EH (cell line): ENCODE data around the gene TENM3.

Source experiments
- DNase-seq: peaks from one replicate; pipeline ENCODE4 v3.0.0-alpha.2; 2015; ENCODE audit warnings: low read depth

The TENM3 gene

GRCh38 chr4:182684796-182685195, 441.6 kb downstream of the TENM3 start:
- DNase-seq: peak; percentile 33

- no peak for DNase-seq
Measured at GRCh38 chr4:182688081-182688480, 444.9 kb downstream of the TENM3 start.

- DNase-seq: no peak
Measured at GRCh38 chr4:182694551-182694950, 451.3 kb downstream of the TENM3 start.

GRCh38 chr4:182695009-182695408, 451.8 kb downstream of the TENM3 start:
- DNase-seq: no peak

- peak; percentile 14 for DNase-seq
Measured at GRCh38 chr4:182695842-182696241, 452.6 kb downstream of the TENM3 start.

GRCh38 chr4:182697094-182697493, 453.9 kb downstream of the TENM3 start:
- DNase-seq: no peak

- no peak for DNase-seq
Measured at GRCh38 chr4:182698212-182698611, 455.0 kb downstream of the TENM3 start.

- no peak for DNase-seq
Measured at GRCh38 chr4:182699201-182699600, 456.0 kb downstream of the TENM3 start.

GRCh38 chr4:182699795-182700194, 456.6 kb downstream of the TENM3 start:
- DNase-seq: no peak

GRCh38 chr4:182700362-182701160, 457.4 kb downstream of the TENM3 start:
- DNase-seq: no peak

GRCh38 chr4:182704077-182704476, 460.9 kb downstream of the TENM3 start:
- DNase-seq: no peak

- DNase-seq: no peak
Measured at GRCh38 chr4:182704948-182705347, 461.7 kb downstream of the TENM3 start.

- no peak for DNase-seq
Measured at GRCh38 chr4:182705389-182705788, 462.2 kb downstream of the TENM3 start.

GRCh38 chr4:182711211-182711610, 468.0 kb downstream of the TENM3 start:
- DNase-seq: peak; percentile 38

GRCh38 chr4:182715548-182715947, 472.3 kb downstream of the TENM3 start:
- DNase-seq: no peak

GRCh38 chr4:182716192-182716591, 473.0 kb downstream of the TENM3 start:
- no peak for DNase-seq

- no peak for DNase-seq
Measured at GRCh38 chr4:182717788-182718583, 474.8 kb downstream of the TENM3 start.

GRCh38 chr4:182724414-182724813, 481.2 kb downstream of the TENM3 start:
- peak; percentile 74 for DNase-seq

GRCh38 chr4:182729516-182729915, 486.3 kb downstream of the TENM3 start:
- DNase-seq: no peak

- DNase-seq: no peak
Measured at GRCh38 chr4:182730791-182731190, 487.6 kb downstream of the TENM3 start.

- peak; percentile 14 for DNase-seq
Measured at GRCh38 chr4:182736207-182736606, 493.0 kb downstream of the TENM3 start.

- peak; percentile 65 for DNase-seq
Measured at GRCh38 chr4:182738283-182739047, 495.3 kb downstream of the TENM3 start.

GRCh38 chr4:182740256-182740655, 497.1 kb downstream of the TENM3 start:
- no peak for DNase-seq
